ENCODE data around the gene GOPC. TPM values are rescaled to one million over a fixed set of nuclear protein-coding genes. Genes with fewer than 3 reads are reported as not detected.

Gene GOPC
- total RNA-seq, 1 donor from 2014 or later: 33.4 TPM

DNA sequence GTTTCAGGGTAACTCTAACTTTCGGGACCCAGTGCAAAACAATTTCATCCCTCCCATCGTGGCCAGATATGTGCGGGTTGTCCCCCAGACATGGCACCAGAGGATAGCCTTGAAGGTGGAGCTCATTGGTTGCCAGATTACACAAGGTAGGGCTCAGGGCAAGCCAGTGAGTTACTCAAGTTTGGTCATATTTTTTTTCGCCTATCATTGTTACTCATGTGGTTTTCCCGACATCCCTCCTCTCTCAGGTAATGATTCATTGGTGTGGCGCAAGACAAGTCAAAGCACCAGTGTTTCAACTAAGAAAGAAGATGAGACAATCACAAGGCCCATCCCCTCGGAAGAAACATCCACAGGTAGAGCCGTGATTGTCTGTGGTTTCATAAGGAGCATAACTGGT, 61.6 kb downstream of the GOPC start:
- H3K4me1 Mint-ChIP-seq (ENCODE audit: low read depth, unreplicated experiment): peaks cover 10% of the 10 kb centered on the region
- no peaks in the 10 kb centered on the region for H3K27me3 Mint-ChIP-seq (ENCODE audit: unreplicated experiment)
- no peak overlapping the region for H3K4me3 Mint-ChIP-seq (ENCODE audit: unreplicated experiment)
- H3K9me3 Mint-ChIP-seq (ENCODE audit: unreplicated experiment): no peaks in the 10 kb centered on the region
- no peaks in the 10 kb centered on the region for H3K36me3 Mint-ChIP-seq (ENCODE audit: unreplicated experiment)
- DNase-seq: no peak
- no peak overlapping the region for H3K27ac Mint-ChIP-seq (ENCODE audit: unreplicated experiment)
- TF ChIP-seq, protein P1, sequence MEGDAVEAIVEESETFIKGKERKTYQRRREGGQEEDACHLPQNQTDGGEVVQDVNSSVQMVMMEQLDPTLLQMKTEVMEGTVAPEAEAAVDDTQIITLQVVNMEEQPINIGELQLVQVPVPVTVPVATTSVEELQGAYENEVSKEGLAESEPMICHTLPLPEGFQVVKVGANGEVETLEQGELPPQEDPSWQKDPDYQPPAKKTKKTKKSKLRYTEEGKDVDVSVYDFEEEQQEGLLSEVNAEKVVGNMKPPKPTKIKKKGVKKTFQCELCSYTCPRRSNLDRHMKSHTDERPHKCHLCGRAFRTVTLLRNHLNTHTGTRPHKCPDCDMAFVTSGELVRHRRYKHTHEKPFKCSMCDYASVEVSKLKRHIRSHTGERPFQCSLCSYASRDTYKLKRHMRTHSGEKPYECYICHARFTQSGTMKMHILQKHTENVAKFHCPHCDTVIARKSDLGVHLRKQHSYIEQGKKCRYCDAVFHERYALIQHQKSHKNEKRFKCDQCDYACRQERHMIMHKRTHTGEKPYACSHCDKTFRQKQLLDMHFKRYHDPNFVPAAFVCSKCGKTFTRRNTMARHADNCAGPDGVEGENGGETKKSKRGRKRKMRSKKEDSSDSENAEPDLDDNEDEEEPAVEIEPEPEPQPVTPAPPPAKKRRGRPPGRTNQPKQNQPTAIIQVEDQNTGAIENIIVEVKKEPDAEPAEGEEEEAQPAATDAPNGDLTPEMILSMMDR (IDR thresholded peaks at IDR 0.05; ENCODE audit: partially characterized antibody, unreplicated experiment): no peak

DNA sequence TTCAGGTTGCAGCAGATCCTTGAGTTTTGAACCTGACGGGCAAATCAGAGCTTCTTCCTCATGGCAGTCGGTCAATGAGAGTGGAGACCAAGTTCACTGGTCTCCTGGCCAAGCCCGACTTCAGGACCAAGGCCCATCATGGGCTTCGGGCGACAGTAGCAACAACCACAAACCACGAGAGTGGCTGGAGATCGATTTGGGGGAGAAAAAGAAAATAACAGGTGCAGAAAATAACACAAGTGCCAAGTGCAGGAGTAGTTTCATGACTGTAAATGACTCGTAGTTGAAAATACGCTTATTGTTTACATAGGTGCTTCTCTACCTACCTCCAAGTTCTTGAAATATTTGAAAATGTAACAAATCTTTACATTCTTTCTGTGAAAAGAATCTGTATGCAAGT, 63.7 kb downstream of the GOPC start:
- Mint-ChIP-seq H3K4me1 (ENCODE audit: low read depth, unreplicated experiment) (peaks cover 9% of the 10 kb centered on the region), H3K4me3 (ENCODE audit: unreplicated experiment) (no peak overlapping the region), H3K36me3 (ENCODE audit: unreplicated experiment) (no peaks in the 10 kb centered on the region), H3K27ac (ENCODE audit: unreplicated experiment) (no peak overlapping the region), H3K27me3 (ENCODE audit: unreplicated experiment) (no peaks in the 10 kb centered on the region), H3K9me3 (ENCODE audit: unreplicated experiment) (no peaks in the 10 kb centered on the region)
- no peak for DNase-seq
- TF ChIP-seq, protein P1 (IDR thresholded peaks at IDR 0.05; ENCODE audit: partially characterized antibody, unreplicated experiment): no peak

DNA sequence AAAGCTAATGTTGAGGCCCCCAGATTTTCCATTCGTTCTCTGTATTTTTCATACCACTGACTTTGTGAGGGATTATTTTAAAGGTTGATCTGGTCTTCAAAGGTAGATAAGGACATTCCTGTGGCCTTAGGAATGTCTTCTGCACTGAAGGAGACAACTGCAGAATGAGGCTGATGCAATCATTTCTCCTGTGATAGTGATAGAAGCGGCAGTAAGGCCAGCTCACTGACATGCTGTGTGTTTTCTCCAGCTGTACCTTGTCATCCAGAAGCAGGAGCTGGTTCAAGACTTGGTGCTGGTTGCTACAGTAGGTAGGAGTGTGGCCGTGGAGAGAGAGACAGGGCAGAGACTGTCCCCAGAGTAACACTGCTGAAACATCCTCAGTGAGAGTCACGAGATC, 66.0 kb downstream of the GOPC start:
- Mint-ChIP-seq H3K9me3 (ENCODE audit: unreplicated experiment) (peaks cover 3% of the 10 kb centered on the region), H3K36me3 (ENCODE audit: unreplicated experiment) (no peaks in the 10 kb centered on the region), H3K4me3 (ENCODE audit: unreplicated experiment) (no peak overlapping the region), H3K27me3 (ENCODE audit: unreplicated experiment) (peaks cover 3% of the 10 kb centered on the region), H3K4me1 (ENCODE audit: low read depth, unreplicated experiment) (peaks cover 22% of the 10 kb centered on the region), H3K27ac (ENCODE audit: unreplicated experiment) (no peak overlapping the region)
- TF ChIP-seq, protein P1 (IDR thresholded peaks at IDR 0.05; ENCODE audit: partially characterized antibody, unreplicated experiment): no peak
- DNase-seq: no peak

DNA sequence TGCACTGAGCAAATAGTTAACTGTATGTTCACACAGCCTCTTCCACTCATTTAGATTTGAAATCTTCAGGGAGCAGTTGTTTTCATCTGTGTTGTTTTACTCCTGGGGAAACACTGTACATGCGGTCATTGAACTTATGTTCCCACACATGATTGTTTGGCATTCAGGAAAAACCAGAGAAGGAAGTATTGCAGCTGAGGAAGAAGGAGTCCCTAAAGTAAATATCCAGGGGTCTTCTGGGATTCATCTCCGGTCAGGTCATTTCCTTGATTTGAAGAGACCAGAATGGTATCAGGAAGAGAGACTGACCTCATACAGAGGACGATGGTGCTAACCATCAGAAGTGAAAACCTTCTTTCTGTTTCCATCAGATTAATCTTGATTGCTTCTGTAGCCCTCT, 67.3 kb downstream of the GOPC start:
- Mint-ChIP-seq H3K4me1 (ENCODE audit: low read depth, unreplicated experiment) (peaks cover 34% of the 10 kb centered on the region), H3K9me3 (ENCODE audit: unreplicated experiment) (peaks cover 7% of the 10 kb centered on the region), H3K27me3 (ENCODE audit: unreplicated experiment) (peaks cover 4% of the 10 kb centered on the region), H3K36me3 (ENCODE audit: unreplicated experiment) (no peaks in the 10 kb centered on the region), H3K4me3 (ENCODE audit: unreplicated experiment) (no peak overlapping the region), H3K27ac (ENCODE audit: unreplicated experiment) (no peak overlapping the region)
- no peak for DNase-seq
- TF ChIP-seq, protein P1 (IDR thresholded peaks at IDR 0.05; ENCODE audit: partially characterized antibody, unreplicated experiment): no peak

DNA sequence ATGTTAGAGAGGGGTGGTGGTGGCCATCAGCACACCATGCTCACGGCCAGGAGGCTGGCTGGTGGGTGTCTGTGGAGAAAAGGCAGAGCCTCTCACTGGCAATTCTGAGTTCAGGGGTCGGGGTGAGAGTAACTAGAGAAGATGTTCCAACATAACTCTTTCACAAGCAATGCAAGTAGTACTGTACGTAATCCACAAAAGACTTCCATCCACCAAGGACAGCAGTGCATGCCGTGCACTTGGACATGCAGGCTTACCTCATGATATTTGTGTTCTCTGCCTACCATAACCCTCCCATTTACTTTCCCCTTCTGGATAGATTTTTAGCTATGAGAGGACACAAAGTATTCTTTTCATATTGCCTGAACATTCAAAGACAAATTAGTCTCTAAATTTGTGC, 68.5 kb downstream of the GOPC start:
- DNase-seq: no peak
- TF ChIP-seq, protein P1 (IDR thresholded peaks at IDR 0.05; ENCODE audit: partially characterized antibody, unreplicated experiment): no peak
- Mint-ChIP-seq H3K4me3 (ENCODE audit: unreplicated experiment) (no peak overlapping the region), H3K27me3 (ENCODE audit: unreplicated experiment) (peaks cover 4% of the 10 kb centered on the region), H3K27ac (ENCODE audit: unreplicated experiment) (no peak overlapping the region), H3K9me3 (ENCODE audit: unreplicated experiment) (peaks cover 7% of the 10 kb centered on the region), H3K4me1 (ENCODE audit: low read depth, unreplicated experiment) (peaks cover 35% of the 10 kb centered on the region), H3K36me3 (ENCODE audit: unreplicated experiment) (no peaks in the 10 kb centered on the region)

All from glutamatergic neuron (in vitro differentiated cells).